ENCODE measurements around the gene ZNF579. TPM values are rescaled to one million over a fixed set of nuclear protein-coding genes. Genes with fewer than 3 reads are reported as not detected.

Gene ZNF579
- total and polyA plus RNA-seq, 9 of the 15 experiments (the other 6 are each of a cell fraction or from before 2014, with no cell fraction given), result 0.06 to 15.9 (median 1.6) TPM

- TF ChIP-seq CEBPZ (IDR thresholded peaks at IDR 0.05; ENCODE audit: borderline replicate concordance, low read depth, low read length) (no peak), GMEB1 (CRISPR knock-in tag; IDR thresholded peaks at IDR 0.05) (peak; percentile 71), ZNF695 (CRISPR knock-in tag; IDR thresholded peaks at IDR 0.05) (no peak), GATAD2A (IDR thresholded peaks at IDR 0.05) (no peak), CCNT2 (IDR thresholded peaks at IDR 0.05; ENCODE audit: borderline replicate concordance, extremely low read depth, insufficient read length, low read depth, low read length) (peak; percentile 84), PRMT5 (CRISPR knock-in tag; IDR thresholded peaks at IDR 0.05) (no peak), ZFP91 (CRISPR knock-in tag; IDR thresholded peaks at IDR 0.05) (peak; percentile 78), SMARCC2 (IDR thresholded peaks at IDR 0.05; ENCODE audit: low read depth) (no peak), RCOR1 (IDR thresholded peaks at IDR 0.05; ENCODE audit: borderline replicate concordance in 1 of 2, low read depth in 2 of 2, low read length in 2 of 2) (0 out of 4 replicates have a peak, but pooled peaks have one; percentile 23 to 25), PCBP1 (IDR thresholded peaks at IDR 0.05; ENCODE audit: low read depth, low read length, poor library complexity, severe bottlenecking) (peak; percentile 52), ATF4 (CRISPR knock-in tag; IDR thresholded peaks at IDR 0.05) (no peak), ZNF212 (CRISPR knock-in tag; IDR thresholded peaks at IDR 0.05) (no peak), KDM2B (CRISPR knock-in tag; IDR thresholded peaks at IDR 0.05) (no peak), EP300 (IDR thresholded peaks at IDR 0.05; ENCODE audit: low read length) (no peak), TEAD2 (tag; IDR thresholded peaks at IDR 0.05) (no peak), STAT6 (CRISPR knock-in tag; IDR thresholded peaks at IDR 0.05) (peak; percentile 86; the same call in 1 of the 2 replicates)
These were observed 19.4 kb upstream of the ZNF579 start, which contains the start of gene ZNF524 (continued) for GRCh38 chr19:55599842-55600661.

Measured in K562 (cell line).